ENCODE results near the gene ANKS1B. TPM values are rescaled to one million over a fixed set of nuclear protein-coding genes. Genes with fewer than 3 reads are reported as not detected.

The ANKS1B gene
- polyA plus RNA-seq, 1 experiment = 0.27 TPM

- Histone ChIP-seq H3K4me3 (ENCODE audit: low read depth, low read length) (no peak overlapping the region), H3K27me3 (ENCODE audit: control insufficient read depth, insufficient read depth, low read length) (no peaks in the 10 kb centered on the region), H3K36me3 (ENCODE audit: control insufficient read depth, insufficient read depth, low read length) (no peaks in the 10 kb centered on the region)
- ChIA-PET CTCF (no interaction called here), POLR2A (no interaction called here)
- TF ChIP-seq CTCF (IDR thresholded peaks at IDR 0.05; ENCODE audit: insufficient read depth, low read depth, low read length) = no peak
- DNase-seq (ENCODE audit: low read depth) = no peak
These were observed 761.2 kb downstream of the ANKS1B start for GRCh38 chr12:99223579-99223978.

GRCh38 chr12:99213047-99213446 is 771.7 kb downstream of the ANKS1B start:
- no peak for TF ChIP-seq CTCF (IDR thresholded peaks at IDR 0.05; ENCODE audit: insufficient read depth, low read depth, low read length)
- H3K4me3 ChIP-seq (ENCODE audit: low read depth, low read length) = no peak overlapping the region
- DNase-seq (ENCODE audit: low read depth) = no peak
- ChIA-PET POLR2A (no interaction called here), CTCF (no interaction called here)
- no peaks in the 10 kb centered on the region for H3K27me3 ChIP-seq (ENCODE audit: control insufficient read depth, insufficient read depth, low read length)
- no peaks in the 10 kb centered on the region for H3K36me3 ChIP-seq (ENCODE audit: control insufficient read depth, insufficient read depth, low read length)

- Histone ChIP-seq H3K4me3 (ENCODE audit: low read depth, low read length) (no peak overlapping the region), H3K36me3 (ENCODE audit: control insufficient read depth, insufficient read depth, low read length) (no peaks in the 10 kb centered on the region), H3K27me3 (ENCODE audit: control insufficient read depth, insufficient read depth, low read length) (no peaks in the 10 kb centered on the region)
- CTCF ChIA-PET = no interaction called here
- DNase-seq (ENCODE audit: low read depth) = no peak
- no peak for TF ChIP-seq CTCF (IDR thresholded peaks at IDR 0.05; ENCODE audit: insufficient read depth, low read depth, low read length)
- POLR2A ChIA-PET = no interaction called here
These were observed 772.5 kb downstream of the ANKS1B start for GRCh38 chr12:99212275-99212674.

- no peak for DNase-seq (ENCODE audit: low read depth)
- Histone ChIP-seq H3K4me3 (ENCODE audit: low read depth, low read length) (no peak overlapping the region), H3K36me3 (ENCODE audit: control insufficient read depth, insufficient read depth, low read length) (no peaks in the 10 kb centered on the region), H3K27me3 (ENCODE audit: control insufficient read depth, insufficient read depth, low read length) (no peaks in the 10 kb centered on the region)
- TF ChIP-seq CTCF (IDR thresholded peaks at IDR 0.05; ENCODE audit: insufficient read depth, low read depth, low read length) = no peak
- CTCF ChIA-PET = no interaction called here
- POLR2A ChIA-PET = no interaction called here
These were observed 779.6 kb downstream of the ANKS1B start for GRCh38 chr12:99205111-99205510.

- DNase-seq (ENCODE audit: low read depth) = no peak
- CTCF ChIA-PET = interaction anchor here (1.0 kb wide), 1 partner anchor 8 kb away, joined by 3 read pairs; no protein-coding TSS in a partner anchor
- POLR2A ChIA-PET = interaction anchor here (0.6 kb wide), 1 partner anchor 10 kb away, joined by 4 read pairs; no protein-coding TSS in a partner anchor
- no peaks in the 10 kb centered on the region for H3K36me3 ChIP-seq (ENCODE audit: control insufficient read depth, insufficient read depth, low read length)
- no peak overlapping the region for H3K4me3 ChIP-seq (ENCODE audit: low read depth, low read length)
- no peaks in the 10 kb centered on the region for H3K27me3 ChIP-seq (ENCODE audit: control insufficient read depth, insufficient read depth, low read length)
- TF ChIP-seq CTCF (IDR thresholded peaks at IDR 0.05; ENCODE audit: insufficient read depth, low read depth, low read length) = no peak
These were observed 782.7 kb downstream of the ANKS1B start for GRCh38 chr12:99201906-99202645.
